GM12891 (cell line): ENCODE data around the gene ELMO1.

Experiments
- POLR2A ChIP-seq: IDR thresholded peaks from 2 replicates; pipeline ENCODE4 v1.6.1; 2011; ENCODE audit warnings: low read depth, low read length, control low read depth
- TAF1 ChIP-seq: IDR thresholded peaks from 2 replicates; pipeline ENCODE4 v1.6.1; 2011; ENCODE audit warnings: low read depth, low read length, control low read depth

DNA sequence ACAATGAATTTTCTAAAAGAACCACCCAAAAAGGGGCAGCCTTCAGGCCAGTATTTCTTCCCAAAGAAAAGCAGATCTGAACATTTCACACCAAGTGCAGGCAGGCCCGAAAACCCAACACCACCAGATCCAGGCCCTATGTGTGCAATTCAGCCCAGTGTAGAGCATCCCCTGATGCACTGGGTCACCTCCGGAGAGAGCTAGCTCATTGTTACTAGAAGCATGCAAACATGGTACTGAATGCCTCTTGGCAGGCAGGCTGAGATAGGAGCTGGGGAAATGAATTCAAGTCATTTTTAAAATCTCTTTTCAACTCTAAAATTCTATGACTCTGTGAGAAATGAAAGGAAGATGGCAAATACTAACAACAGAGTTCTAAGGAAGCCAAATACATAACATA lies 174.8 kb downstream of the ELMO1 start:
- TF ChIP-seq TAF1 (no peak), POLR2A (no peak)
